Astrocyte (in vitro differentiated cells and primary cell): ENCODE data around the gene NME3. TPM values are rescaled to one million over a fixed set of nuclear protein-coding genes. Genes with fewer than 3 reads are reported as not detected.
"Not testable (repeated sequence)": the region's sequence is repeated elsewhere in the genome, so short reads cannot be mapped to it uniquely, and the experiment has no call there.

Experiments used
- DNase-seq: peaks from one replicate; pipeline ENCODE4 v3.0.0-alpha.2; 2010; ENCODE audit warnings: low read depth
- FAIRE-seq: peaks from 2 replicates; lab custom pipeline; 2011; peaks lifted over from hg19 to GRCh38; lab: Jason Lieb, UNC
- H2AFZ ChIP-seq: 2 replicates; pipeline ENCODE4 v1.6.0; 2012; ENCODE audit warnings: low read depth, low read length, inconsistent platforms
- H3K27ac ChIP-seq: 2 replicates; pipeline ENCODE4 v1.5.1; 2011; ENCODE audit warnings: low read depth, low read length, inconsistent platforms
- H3K27me3 ChIP-seq: 2 replicates; pipeline ENCODE4 v1.6.0; 2011; ENCODE audit warnings: low read length, inconsistent platforms; ENCODE audit not compliant: insufficient read depth
- H3K36me3 ChIP-seq: 2 replicates; pipeline ENCODE4 v1.5.1; 2011; ENCODE audit warnings: low read length, inconsistent platforms; ENCODE audit not compliant: insufficient read depth
- H3K4me1 ChIP-seq: 2 replicates; pipeline ENCODE4 v1.5.1; 2011; ENCODE audit warnings: low read length, inconsistent platforms; ENCODE audit not compliant: insufficient read depth
- H3K4me2 ChIP-seq: 2 replicates; pipeline ENCODE4 v1.6.0; 2012; ENCODE audit warnings: low read length, inconsistent platforms
- H3K4me3 ChIP-seq: 2 replicates; pipeline ENCODE4 v1.5.1; 2011; ENCODE audit warnings: low read depth, mild to moderate bottlenecking, low read length, inconsistent platforms; ENCODE audit not compliant: insufficient read depth
- H3K79me2 ChIP-seq: 2 replicates; pipeline ENCODE4 v1.6.0; 2012; ENCODE audit warnings: mild to moderate bottlenecking, low read length, inconsistent platforms; ENCODE audit not compliant: insufficient read depth
- H3K9ac ChIP-seq: 2 replicates; pipeline ENCODE4 v1.6.0; 2012; ENCODE audit warnings: mild to moderate bottlenecking, low read length, inconsistent platforms
- H3K9me3 ChIP-seq: 2 replicates; pipeline ENCODE4 v1.5.1; 2012; ENCODE audit warnings: low read depth, mild to moderate bottlenecking, low read length, inconsistent platforms; ENCODE audit not compliant: insufficient read depth
- H4K20me1 ChIP-seq: 2 replicates; pipeline ENCODE4 v1.6.0; 2012; ENCODE audit warnings: low read length, inconsistent platforms; ENCODE audit not compliant: insufficient read depth
- H3K27ac Mint-ChIP-seq: one replicate; pipeline ENCODE4 v1.8.0; 2021; ENCODE audit warnings: mild to moderate bottlenecking, mixed read lengths; ENCODE audit not compliant: unreplicated experiment
- H3K27me3 Mint-ChIP-seq: one replicate; pipeline ENCODE4 v1.8.0; 2021; ENCODE audit warnings: low read depth, mixed read lengths; ENCODE audit not compliant: unreplicated experiment
- H3K36me3 Mint-ChIP-seq: one replicate; pipeline ENCODE4 v1.8.0; 2021; ENCODE audit warnings: low read depth, mixed read lengths; ENCODE audit not compliant: unreplicated experiment
- H3K4me1 Mint-ChIP-seq: one replicate; pipeline ENCODE4 v1.8.0; 2021; ENCODE audit warnings: low read depth, mixed read lengths; ENCODE audit not compliant: unreplicated experiment
- H3K4me3 Mint-ChIP-seq: one replicate; pipeline ENCODE4 v1.8.0; 2021; ENCODE audit warnings: mild to moderate bottlenecking, moderate library complexity, mixed read lengths; ENCODE audit not compliant: unreplicated experiment
- H3K9me3 Mint-ChIP-seq: one replicate; pipeline ENCODE4 v1.8.0; 2021; ENCODE audit warnings: mild to moderate bottlenecking, mixed read lengths; ENCODE audit not compliant: unreplicated experiment
- CTCF ChIP-seq: IDR thresholded peaks from 2 replicates; pipeline ENCODE4 v1.5.1; 2011; ENCODE audit warnings: low read depth, mild to moderate bottlenecking, inconsistent platforms, low read length, moderate library complexity; ENCODE audit not compliant: insufficient read depth
- EZH2 ChIP-seq: IDR thresholded peaks from 2 replicates; pipeline ENCODE4 v1.6.1; 2012; ENCODE audit warnings: mild to moderate bottlenecking, low read length, inconsistent platforms; ENCODE audit not compliant: insufficient read depth
- total RNA-seq: library from RNA; stranded (reverse); gene quantifications from 2 replicates; pipeline ENCODE4 v1.2.1, GENCODE V29; 2021

NME3 gene
- total RNA-seq, 1 donor from 2014 or later: 36.3 TPM

DNA sequence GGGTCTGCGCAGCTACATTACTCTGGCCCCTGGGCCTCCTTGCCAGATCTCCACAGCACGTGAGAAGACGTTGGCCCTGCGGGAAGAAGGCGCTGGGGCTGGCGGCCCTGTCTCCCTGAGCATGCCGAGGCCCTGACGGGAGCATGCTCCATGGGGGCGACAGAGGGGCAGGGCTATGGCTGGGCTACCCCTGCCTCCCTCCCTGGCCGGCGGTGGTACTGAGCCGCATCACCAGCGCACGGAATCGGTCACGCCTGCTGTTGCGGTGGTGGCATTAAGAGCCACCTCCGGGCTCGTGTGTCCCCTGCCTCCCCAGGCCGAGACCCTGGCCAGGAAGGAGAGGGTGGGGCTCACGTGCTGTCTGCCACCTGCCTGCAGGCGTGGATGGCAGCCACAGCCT, 37.2 kb downstream of the NME3 start:
- FAIRE-seq (no peak), DNase-seq (no peak)
- Mint-ChIP-seq H3K4me1 (no peaks in the 10 kb centered on the region), H3K27ac (no peak overlapping the region), H3K4me3 (no peak overlapping the region), H3K27me3 (no peaks in the 10 kb centered on the region), H3K36me3 (peaks cover 8% of the 10 kb centered on the region), H3K9me3 (no peaks in the 10 kb centered on the region)
- no peaks in the 10 kb centered on the region for H3K27me3 ChIP-seq
- H2AFZ ChIP-seq: no peak overlapping the region
- H3K9ac ChIP-seq: no peak overlapping the region
- H3K4me2 ChIP-seq: no peak overlapping the region
- no peak for TF ChIP-seq EZH2
- TF ChIP-seq CTCF: no peak
- H3K9me3 ChIP-seq: peaks cover 23% of the 10 kb centered on the region
- H3K4me3 ChIP-seq: no peak overlapping the region
- H3K4me1 ChIP-seq: no peaks in the 10 kb centered on the region
- H3K79me2 ChIP-seq: peaks cover 40% of the 10 kb centered on the region
- peaks cover 9% of the 10 kb centered on the region for H3K36me3 ChIP-seq
- no peak overlapping the region for H3K27ac ChIP-seq
- H4K20me1 ChIP-seq: peaks cover 67% of the 10 kb centered on the region

DNA sequence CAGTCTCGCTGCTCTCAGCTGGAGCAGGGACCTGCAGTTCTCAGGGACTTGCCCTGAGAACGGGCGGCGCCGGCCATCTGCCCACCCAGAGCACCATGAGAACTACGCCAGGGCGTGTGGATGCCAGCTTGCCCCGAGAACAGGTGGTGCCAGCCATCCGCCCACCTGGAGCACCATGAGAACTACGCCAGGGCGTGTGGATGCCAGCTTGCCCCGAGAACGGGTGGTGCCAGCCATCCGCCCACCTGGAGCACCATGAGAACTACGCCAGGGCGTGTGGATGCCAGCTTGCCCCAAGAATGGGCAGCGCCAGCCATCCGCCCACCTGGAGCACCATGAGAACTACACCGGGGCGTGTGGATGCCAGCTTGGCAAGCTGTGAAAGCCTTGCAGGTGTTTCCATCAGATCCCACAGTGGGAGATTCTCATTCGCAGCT, 38.8 kb downstream of the NME3 start:
- not testable (repeated sequence) for H3K9ac ChIP-seq, H3K4me1 ChIP-seq, H3K27me3 Mint-ChIP-seq, H3K36me3 ChIP-seq, FAIRE-seq, H3K4me1 Mint-ChIP-seq, H3K4me3 ChIP-seq, H3K27ac Mint-ChIP-seq, H3K4me3 Mint-ChIP-seq, H3K27me3 ChIP-seq, H3K27ac ChIP-seq, DNase-seq, H3K4me2 ChIP-seq, H2AFZ ChIP-seq, H3K9me3 Mint-ChIP-seq, H3K36me3 Mint-ChIP-seq
- H3K9me3 ChIP-seq: peaks cover 16% of the 10 kb centered on the region
- peaks cover 61% of the 10 kb centered on the region for H4K20me1 ChIP-seq
- H3K79me2 ChIP-seq: peaks cover 40% of the 10 kb centered on the region

GRCh38 chr16:1732071-1732470, 39.3 kb downstream of the NME3 start:
- Histone ChIP-seq H3K9me3 (peaks cover 16% of the 10 kb centered on the region), H3K27me3 (no peaks in the 10 kb centered on the region), H3K36me3 (peaks cover 12% of the 10 kb centered on the region), H4K20me1 (peaks cover 61% of the 10 kb centered on the region), H3K9ac (no peak overlapping the region), H2AFZ (no peak overlapping the region), H3K79me2 (peaks cover 41% of the 10 kb centered on the region), H3K4me3 (no peak overlapping the region), H3K4me1 (no peaks in the 10 kb centered on the region), H3K4me2 (no peak overlapping the region), H3K27ac (no peak overlapping the region)
- no peak for TF ChIP-seq CTCF
- no peak for TF ChIP-seq EZH2
- FAIRE-seq (no peak), DNase-seq (no peak)
- no peak overlapping the region for H3K27ac Mint-ChIP-seq
- H3K4me3 Mint-ChIP-seq: no peak overlapping the region
- peaks cover 12% of the 10 kb centered on the region for H3K36me3 Mint-ChIP-seq
- H3K27me3 Mint-ChIP-seq: no peaks in the 10 kb centered on the region
- no peaks in the 10 kb centered on the region for H3K4me1 Mint-ChIP-seq
- H3K9me3 Mint-ChIP-seq: no peaks in the 10 kb centered on the region
